Prostate gland (tissue), 2 donors: ENCODE measurements around the gene OLA1.

Source experiments
- CTCF ChIP-seq, 4 experiments: fragments of 200-600 bp in 2 of 4; fragments of 450-650 bp in 2 of 4; sonication (generic) in 2 of 4; IDR thresholded peaks; 1 replicate in 3 of 4; 2 replicates in 1 of 4; pipeline ENCODE4 v1.5.1; 2016 to 2019; ENCODE audit warnings: antibody characterized with exemption in 4 of 4, mild to moderate bottlenecking in 2 of 4, moderate library complexity in 2 of 4
- POLR2A ChIP-seq: fragments of 450-650 bp; IDR thresholded peaks from one replicate; pipeline ENCODE4 v1.6.1; 2016; ENCODE audit warnings: antibody characterized with exemption, mild to moderate bottlenecking

- TF ChIP-seq CTCF (IDR thresholded peaks at IDR 0.05) (no peak), POLR2A (no peak)
Observed at GRCh38 chr2:174202188-174202587, 46.1 kb downstream of the OLA1 start.
